Suppressor macrophage treated with lipopolysaccharide for 1 hour (primary cell): ENCODE results near the gene ERICH6B.
A peak's percentile ranks its signal among the peaks of the same experiment; 100 is the strongest.

Source experiments
- DNase-seq, 3 donors: peaks; one replicate each; pipeline ENCODE4 v3.0.0-alpha.2; 2020 to 2022

ERICH6B gene

GRCh38 chr13:45598597-45598996, 16.9 kb downstream of the ERICH6B start:
- no peak for DNase-seq

GRCh38 chr13:45596800-45597475, 18.6 kb downstream of the ERICH6B start:
- no peak for DNase-seq

GRCh38 chr13:45595965-45596364, 19.6 kb downstream of the ERICH6B start:
- no peak for DNase-seq

GRCh38 chr13:45594764-45595163, 20.8 kb downstream of the ERICH6B start:
- DNase-seq, result peak in 1 of 3 donors; percentile 4

GRCh38 chr13:45594227-45594626, 21.3 kb downstream of the ERICH6B start:
- DNase-seq, result no peak

- DNase-seq, result peak in 2 of 3 donors; percentile 11 to 21
Measured at GRCh38 chr13:45592758-45593157, 22.8 kb downstream of the ERICH6B start.

- no peak for DNase-seq
Measured at GRCh38 chr13:45590066-45590465, 25.5 kb downstream of the ERICH6B start.

GRCh38 chr13:45587897-45588296, 27.6 kb downstream of the ERICH6B start:
- no peak for DNase-seq

GRCh38 chr13:45584816-45585215, 30.7 kb downstream of the ERICH6B start:
- no peak for DNase-seq

- DNase-seq, result no peak
Measured at GRCh38 chr13:45582408-45583076, 33.0 kb downstream of the ERICH6B start.

GRCh38 chr13:45576466-45576865, 39.1 kb downstream of the ERICH6B start:
- no peak for DNase-seq

GRCh38 chr13:45575830-45576180, 39.7 kb downstream of the ERICH6B start:
- no peak for DNase-seq

GRCh38 chr13:45575146-45575829, 40.3 kb downstream of the ERICH6B start:
- DNase-seq, result no peak

GRCh38 chr13:45565331-45565730, 50.2 kb downstream of the ERICH6B start:
- no peak for DNase-seq

GRCh38 chr13:45564133-45564776, 51.3 kb downstream of the ERICH6B start:
- DNase-seq, result peak; percentile 33 to 50 (median 41)

- DNase-seq, result no peak
Measured at GRCh38 chr13:45554604-45555109, 60.9 kb downstream of the ERICH6B start.

GRCh38 chr13:45548281-45548680, 67.3 kb downstream of the ERICH6B start:
- no peak for DNase-seq

- no peak for DNase-seq
Measured at GRCh38 chr13:45546410-45546765, 69.2 kb downstream of the ERICH6B start.

GRCh38 chr13:45545686-45546409, 69.7 kb downstream of the ERICH6B start:
- peak; percentile 64 to 75 (median 74) for DNase-seq

- no peak for DNase-seq
Measured at GRCh38 chr13:45544520-45544919, 71.0 kb downstream of the ERICH6B start.

GRCh38 chr13:45542878-45543277, 72.7 kb downstream of the ERICH6B start:
- DNase-seq, result no peak

GRCh38 chr13:45542391-45542790, 73.1 kb downstream of the ERICH6B start:
- no peak for DNase-seq

- DNase-seq, result no peak
Measured at GRCh38 chr13:45541806-45542205, 73.7 kb downstream of the ERICH6B start.
